Measurements from ENCODE around the gene TRAIP. TPM values are rescaled to one million over a fixed set of nuclear protein-coding genes. Genes with fewer than 3 reads are reported as not detected.
"Not testable (repeated sequence)": the region's sequence is repeated elsewhere in the genome, so short reads cannot be mapped to it uniquely, and the experiment has no call there.

TRAIP gene
- total and polyA plus RNA-seq, 2 experiments from 2014 or later, result 6.7 to 13.3 TPM

GRCh38 chr3:49841126-49841696, 15.2 kb downstream of the TRAIP start:
- TF ChIP-seq, protein P1, sequence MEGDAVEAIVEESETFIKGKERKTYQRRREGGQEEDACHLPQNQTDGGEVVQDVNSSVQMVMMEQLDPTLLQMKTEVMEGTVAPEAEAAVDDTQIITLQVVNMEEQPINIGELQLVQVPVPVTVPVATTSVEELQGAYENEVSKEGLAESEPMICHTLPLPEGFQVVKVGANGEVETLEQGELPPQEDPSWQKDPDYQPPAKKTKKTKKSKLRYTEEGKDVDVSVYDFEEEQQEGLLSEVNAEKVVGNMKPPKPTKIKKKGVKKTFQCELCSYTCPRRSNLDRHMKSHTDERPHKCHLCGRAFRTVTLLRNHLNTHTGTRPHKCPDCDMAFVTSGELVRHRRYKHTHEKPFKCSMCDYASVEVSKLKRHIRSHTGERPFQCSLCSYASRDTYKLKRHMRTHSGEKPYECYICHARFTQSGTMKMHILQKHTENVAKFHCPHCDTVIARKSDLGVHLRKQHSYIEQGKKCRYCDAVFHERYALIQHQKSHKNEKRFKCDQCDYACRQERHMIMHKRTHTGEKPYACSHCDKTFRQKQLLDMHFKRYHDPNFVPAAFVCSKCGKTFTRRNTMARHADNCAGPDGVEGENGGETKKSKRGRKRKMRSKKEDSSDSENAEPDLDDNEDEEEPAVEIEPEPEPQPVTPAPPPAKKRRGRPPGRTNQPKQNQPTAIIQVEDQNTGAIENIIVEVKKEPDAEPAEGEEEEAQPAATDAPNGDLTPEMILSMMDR (IDR thresholded peaks at IDR 0.05; ENCODE audit: low read depth, low read length), result peak; percentile 48
- Histone ChIP-seq H3K4me1 (ENCODE audit: low read depth) (no peaks in the 10 kb centered on the region), H3K9me3 (ENCODE audit: low read depth) (no peaks in the 10 kb centered on the region), H3K4me3 (no peak overlapping the region), H3K27ac (no peak overlapping the region), H3K36me3 (no peaks in the 10 kb centered on the region), H3K27me3 (no peaks in the 10 kb centered on the region)
- DNase-seq (ENCODE audit: low read depth in 1 of 2, low spot score in 1 of 2), result peak; percentile 30 to 49

- H3K36me3 ChIP-seq, result no peaks in the 10 kb centered on the region
- no peak overlapping the region for H3K27ac ChIP-seq
- DNase-seq (ENCODE audit: low read depth in 1 of 2, low spot score in 1 of 2), result peak in 1 of 2 donors; percentile 11
- H3K9me3 ChIP-seq (ENCODE audit: low read depth), result no peaks in the 10 kb centered on the region
- H3K4me1 ChIP-seq (ENCODE audit: low read depth), result no peaks in the 10 kb centered on the region
- TF ChIP-seq, protein P1 (IDR thresholded peaks at IDR 0.05; ENCODE audit: low read depth, low read length), result no peak
- no peak overlapping the region for H3K4me3 ChIP-seq
- H3K27me3 ChIP-seq, result no peaks in the 10 kb centered on the region
Observed at GRCh38 chr3:49840388-49840787, 16.0 kb downstream of the TRAIP start.

DNA sequence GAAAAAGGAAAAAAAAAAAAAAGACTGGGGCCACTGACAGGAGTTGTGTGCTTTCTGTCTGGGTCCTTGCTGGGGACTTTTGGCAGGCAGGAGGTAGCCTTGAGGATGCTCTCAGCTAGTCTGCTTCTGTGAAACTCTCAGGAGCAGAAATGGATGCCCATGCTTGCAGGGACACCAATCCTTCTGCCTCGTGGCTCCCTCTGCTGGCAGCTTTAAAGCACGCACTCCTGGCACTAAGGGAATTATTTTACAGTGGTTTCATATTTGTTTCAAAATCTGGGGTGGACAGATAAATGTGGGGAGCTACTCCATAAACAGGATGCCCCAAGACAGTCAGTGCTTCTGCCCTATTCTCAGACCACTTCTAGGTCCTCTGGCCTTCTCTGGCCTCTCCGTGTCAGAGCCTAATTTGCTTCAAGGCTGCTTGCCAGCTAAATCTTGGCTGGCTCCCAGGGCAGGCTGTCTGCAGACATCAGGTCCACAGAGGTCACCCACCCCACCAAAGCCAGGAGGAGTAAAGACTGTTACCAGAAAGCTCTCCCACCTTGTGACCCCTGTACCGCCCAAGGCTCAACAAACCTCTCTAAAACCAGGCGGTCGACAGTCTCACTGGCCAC, 17.1 kb downstream of the TRAIP start:
- Histone ChIP-seq H3K36me3 (no peaks in the 10 kb centered on the region), H3K4me3 (no peak overlapping the region), H3K27me3 (no peaks in the 10 kb centered on the region), H3K27ac (no peak overlapping the region), H3K9me3 (ENCODE audit: low read depth) (no peaks in the 10 kb centered on the region), H3K4me1 (ENCODE audit: low read depth) (no peaks in the 10 kb centered on the region)
- TF ChIP-seq, protein P1 (IDR thresholded peaks at IDR 0.05; ENCODE audit: low read depth, low read length), result peak; percentile 91
- peak; percentile 83 to 89 for DNase-seq (ENCODE audit: low read depth in 1 of 2, low spot score in 1 of 2)

- H3K27ac ChIP-seq, result no peak overlapping the region
- no peaks in the 10 kb centered on the region for H3K27me3 ChIP-seq
Observed at GRCh38 chr3:49831341-49831740, 25.0 kb downstream of the TRAIP start.

GRCh38 chr3:49826016-49826415, 30.3 kb downstream of the TRAIP start:
- peak in 1 of 2 donors; percentile 7 for DNase-seq (ENCODE audit: low read depth in 1 of 2, low spot score in 1 of 2)
- Histone ChIP-seq H3K4me3 (no peak overlapping the region), H3K27me3 (no peaks in the 10 kb centered on the region), H3K4me1 (ENCODE audit: low read depth) (no peaks in the 10 kb centered on the region), H3K9me3 (ENCODE audit: low read depth) (no peaks in the 10 kb centered on the region), H3K36me3 (no peaks in the 10 kb centered on the region), H3K27ac (no peak overlapping the region)
- TF ChIP-seq, protein P1 (IDR thresholded peaks at IDR 0.05; ENCODE audit: low read depth, low read length), result no peak

More at GRCh38 chr3:49831341-49831740, 25.0 kb downstream of the TRAIP start:
- DNase-seq (ENCODE audit: low read depth in 1 of 2, low spot score in 1 of 2), result no peak
- H3K4me1 ChIP-seq (ENCODE audit: low read depth), result no peaks in the 10 kb centered on the region
- TF ChIP-seq, protein P1 (IDR thresholded peaks at IDR 0.05; ENCODE audit: low read depth, low read length), result no peak
- H3K4me3 ChIP-seq, result no peak overlapping the region
- no peaks in the 10 kb centered on the region for H3K9me3 ChIP-seq (ENCODE audit: low read depth)
- H3K36me3 ChIP-seq, result no peaks in the 10 kb centered on the region

GRCh38 chr3:49823131-49823530, 33.2 kb downstream of the TRAIP start:
- not testable (repeated sequence) for H3K9me3 ChIP-seq (ENCODE audit: low read depth); H3K27me3 ChIP-seq; H3K27ac ChIP-seq; H3K4me3 ChIP-seq; H3K36me3 ChIP-seq; H3K4me1 ChIP-seq (ENCODE audit: low read depth); DNase-seq (ENCODE audit: low read depth in 1 of 2, low spot score in 1 of 2)

Data from cardiac muscle cell (in vitro differentiated cells and primary cell).